Measurements from ENCODE around the gene DNAH10.
A peak's percentile ranks its signal among the peaks of the same experiment; 100 is the strongest.

Gene DNAH10

DNA sequence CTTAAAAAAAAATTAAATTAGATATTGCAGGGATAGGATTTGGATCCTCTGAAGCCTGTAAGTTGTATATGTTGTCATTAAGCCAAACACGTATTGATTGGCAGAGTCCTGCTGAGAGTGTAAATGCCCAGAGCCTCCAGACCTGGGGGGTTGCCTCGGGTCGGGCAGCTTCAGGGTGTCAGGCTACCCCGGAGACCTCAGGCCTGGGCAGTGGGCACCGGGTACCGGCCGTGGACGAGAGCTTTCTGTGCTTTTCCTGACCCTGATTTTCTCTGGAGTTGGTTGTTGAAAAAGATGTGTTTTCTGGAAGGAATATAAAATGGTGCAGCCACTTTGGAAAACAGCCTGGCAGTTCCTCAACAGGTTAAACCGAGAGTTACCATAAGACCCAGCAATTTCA is 96.1 kb downstream of the DNAH10 start:
- no peak for DNase-seq
- intact Hi-C loops (cut with DNase I), result no loop called here

DNA sequence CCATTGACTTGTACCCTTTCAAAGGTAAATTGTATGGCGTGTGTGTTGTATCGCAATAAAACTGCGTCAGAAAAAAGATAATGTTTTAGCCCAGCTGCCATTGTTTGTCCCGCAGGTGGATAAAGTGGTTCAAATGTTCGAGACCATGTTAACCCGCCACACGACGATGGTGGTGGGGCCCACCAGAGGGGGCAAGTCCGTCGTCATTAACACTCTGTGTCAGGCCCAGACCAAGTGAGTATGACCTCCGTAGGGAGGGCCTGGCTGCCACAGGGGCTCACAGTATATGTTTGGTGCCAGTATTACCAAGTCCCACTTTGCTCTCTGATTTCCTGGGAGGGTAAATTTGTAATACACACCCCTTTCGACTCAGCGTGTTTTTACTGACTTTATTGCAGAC is 96.9 kb downstream of the DNAH10 start:
- intact Hi-C loops (cut with DNase I), result no loop called here
- no peak for DNase-seq

DNA sequence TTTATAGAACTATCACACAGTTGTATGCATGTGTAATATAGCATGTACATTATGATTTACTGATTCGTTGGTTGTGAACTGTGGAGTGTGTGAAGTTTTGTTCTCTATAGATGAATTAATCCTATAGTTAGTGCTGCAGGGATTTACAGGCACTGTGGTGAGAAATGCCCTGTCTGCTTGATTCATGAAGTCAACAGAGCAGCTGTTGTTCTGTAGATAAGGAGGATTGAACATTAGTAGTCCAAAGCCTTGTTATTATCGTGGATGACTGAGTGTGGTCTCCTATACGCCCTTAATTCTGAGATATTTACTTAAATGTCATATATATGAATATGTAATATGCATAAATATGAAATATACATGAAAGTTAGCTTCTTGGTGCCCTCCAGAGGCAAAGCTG is 98.3 kb downstream of the DNAH10 start:
- intact Hi-C loops (cut with DNase I), result no loop called here
- DNase-seq, result peak in 1 of 42 donors; percentile 18

DNA sequence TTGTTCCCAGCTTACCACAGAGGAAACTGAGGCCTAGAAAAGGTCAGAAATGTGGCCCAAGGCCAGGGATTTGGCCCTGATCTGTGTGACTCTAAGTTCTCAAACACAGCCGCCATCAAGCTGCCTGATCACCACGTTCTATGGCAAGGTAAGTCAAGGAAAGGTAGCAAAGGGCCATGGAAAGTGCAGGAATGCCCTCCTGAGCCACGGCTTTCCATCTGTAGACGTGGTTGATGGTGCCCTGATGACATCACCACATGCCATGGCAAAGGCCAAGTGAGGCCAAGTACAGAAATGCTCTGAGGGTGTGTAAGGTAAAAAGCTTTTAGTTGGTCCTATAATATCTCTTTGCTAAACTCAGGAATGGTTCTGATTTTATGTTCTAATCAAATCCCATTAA is 99.3 kb downstream of the DNAH10 start:
- no peak for DNase-seq
- intact Hi-C loops (cut with DNase I), result no loop called here

DNA sequence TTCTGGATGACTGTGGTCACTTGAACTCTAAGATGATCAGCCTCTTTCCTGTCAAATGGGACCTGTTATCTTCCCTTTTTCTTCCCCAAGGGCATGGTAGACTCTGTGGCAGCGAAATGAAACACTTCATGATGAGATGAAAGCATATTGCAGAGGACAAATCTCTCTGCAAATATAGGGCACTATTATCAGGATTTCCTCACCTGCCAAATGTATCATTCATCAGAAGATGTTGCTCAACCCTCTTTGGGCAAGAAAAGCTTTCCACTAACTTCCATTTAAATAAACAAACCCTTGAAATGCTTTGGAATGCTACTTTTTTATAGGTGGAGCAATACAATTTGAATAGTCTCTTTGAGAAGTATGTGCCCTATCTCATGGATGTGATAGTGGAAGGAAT is 105.0 kb downstream of the DNAH10 start:
- intact Hi-C loops (cut with DNase I), result no loop called here
- no peak for DNase-seq

DNA sequence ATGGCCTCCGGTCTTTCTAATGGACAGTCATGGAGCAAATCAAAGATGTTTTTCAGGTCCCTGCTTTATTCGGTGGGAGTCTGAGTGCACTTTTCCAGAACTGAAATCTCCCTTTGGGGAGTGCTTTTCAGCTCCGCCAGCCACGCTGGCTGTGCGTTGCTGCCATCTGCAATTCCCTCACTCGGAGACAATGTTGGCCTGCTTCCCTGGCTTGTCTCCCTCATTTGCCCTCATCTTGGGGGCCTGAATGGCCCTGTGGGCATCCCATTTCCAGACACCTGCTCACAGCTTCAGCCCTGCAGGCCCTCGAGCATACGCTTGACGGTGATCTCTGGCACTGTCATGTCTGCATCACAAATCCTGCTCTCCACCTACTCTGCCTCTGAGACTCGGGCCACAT is 106.7 kb downstream of the DNAH10 start:
- intact Hi-C loops (cut with DNase I), result no loop called here
- peak in 14 of 42 donors; percentile 7 to 50 (median 25) for DNase-seq

DNA sequence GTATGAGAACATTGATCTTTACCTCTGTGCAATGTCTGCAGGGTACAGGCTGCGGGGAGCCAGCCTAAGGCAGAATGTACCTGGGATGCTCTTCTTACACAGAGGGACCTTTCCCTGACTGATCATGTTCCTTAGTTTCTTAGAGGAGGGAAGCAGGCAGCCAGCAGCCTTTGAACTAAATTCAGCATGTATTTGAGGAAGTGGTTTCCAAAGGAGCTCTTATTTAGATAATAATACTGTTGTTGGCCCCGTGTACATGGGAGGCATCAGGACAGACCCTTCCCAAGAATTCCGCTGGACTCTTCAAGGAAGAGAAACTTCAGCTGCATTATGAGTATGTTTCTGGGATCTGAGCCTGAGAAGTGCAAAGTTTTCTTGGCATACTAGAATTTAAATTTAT is 111.7 kb downstream of the DNAH10 start:
- no peak for DNase-seq
- intact Hi-C loops (cut with DNase I), result no loop called here

DNA sequence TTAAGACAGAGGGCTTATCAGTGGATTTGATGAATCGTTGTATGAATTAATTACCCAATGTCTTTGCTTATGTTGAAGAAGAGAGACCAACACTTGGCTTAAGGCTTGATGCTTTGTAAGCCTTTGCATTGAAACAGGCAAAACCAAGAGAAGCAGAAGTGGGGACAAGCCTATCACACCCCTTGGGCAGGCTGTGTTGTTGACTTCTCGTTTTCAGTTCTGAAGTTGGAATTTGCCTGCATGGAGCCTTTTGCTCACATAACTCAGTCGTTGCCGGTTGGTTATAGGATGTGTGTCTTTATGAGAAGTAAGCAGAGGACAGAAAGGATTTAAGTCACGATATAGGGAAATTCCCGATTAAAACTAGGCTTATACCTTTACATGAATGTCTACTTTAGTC is 115.9 kb downstream of the DNAH10 start:
- DNase-seq, result no peak
- intact Hi-C loops (cut with DNase I), result no loop called here

DNA sequence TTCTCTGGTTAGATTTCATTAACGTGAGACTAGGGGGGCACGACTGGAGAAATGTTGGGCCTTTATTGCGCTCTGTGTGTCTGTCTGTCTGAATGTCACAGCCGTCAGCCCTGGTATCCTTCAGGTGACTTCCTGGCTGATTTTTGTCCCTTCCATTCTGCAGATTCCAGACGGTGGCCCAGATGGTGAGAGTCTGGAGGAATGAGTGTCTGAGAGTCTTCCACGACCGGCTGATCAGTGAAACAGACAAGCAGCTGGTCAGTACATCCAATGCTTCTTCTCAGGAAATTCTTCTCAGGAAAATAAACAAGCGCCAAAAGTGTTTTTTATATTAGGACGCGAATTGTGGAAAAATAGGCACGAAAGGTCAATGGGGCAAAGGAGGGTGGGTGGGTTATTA is 117.0 kb downstream of the DNAH10 start:
- intact Hi-C loops (cut with DNase I), result no loop called here
- DNase-seq, result peak in 1 of 42 donors; percentile 2

DNA sequence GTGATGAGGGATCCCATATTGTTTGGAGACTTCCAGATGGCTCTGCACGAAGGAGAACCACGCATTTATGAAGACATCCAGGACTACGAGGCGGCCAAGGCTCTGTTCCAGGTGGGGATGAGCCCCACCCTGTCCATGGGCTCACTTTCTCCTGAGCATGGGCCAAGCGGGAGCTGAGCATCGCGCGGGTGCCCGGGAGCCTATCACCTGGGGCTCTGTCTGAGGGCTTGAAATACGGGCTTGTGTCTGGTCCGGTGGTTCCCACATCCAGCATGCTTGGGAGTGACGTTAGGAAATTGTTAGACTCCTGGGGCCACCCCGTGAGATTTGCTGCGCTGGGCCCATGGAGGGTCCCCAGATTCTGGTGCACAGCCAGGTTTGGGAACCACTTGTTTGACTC is 117.6 kb downstream of the DNAH10 start:
- DNase-seq, result peak in 1 of 42 donors; percentile 15

DNA sequence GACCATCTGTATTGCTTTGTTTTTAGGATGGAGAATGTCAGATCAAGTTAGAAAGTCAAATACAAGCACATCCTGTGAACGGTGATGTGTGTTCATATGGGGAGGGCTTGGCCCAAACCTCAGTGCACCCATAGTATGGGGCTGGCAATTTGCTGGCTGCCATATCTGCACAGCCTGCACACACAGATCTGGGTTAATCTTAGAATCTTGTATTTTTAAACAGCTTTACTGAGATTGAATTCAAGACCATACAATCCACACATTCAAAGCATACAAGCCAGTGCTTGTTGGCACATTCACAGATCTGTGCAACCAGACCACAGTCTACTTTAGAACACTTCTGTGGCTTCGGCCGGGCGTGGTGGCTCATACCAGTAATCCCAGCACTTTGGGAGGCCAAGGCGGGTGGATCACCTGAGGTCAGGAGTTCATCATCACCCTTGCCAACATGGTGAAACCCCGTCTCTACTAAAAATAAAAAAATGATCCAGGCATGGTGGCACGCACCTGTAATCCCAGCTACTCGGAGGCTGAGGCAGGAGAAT is 120.1 kb downstream of the DNAH10 start:
- intact Hi-C loops (cut with DNase I), result no loop called here

More for the DNA sequence above, 117.6 kb downstream of the DNAH10 start:
- intact Hi-C loops (cut with DNase I), result no loop called here

DNA sequence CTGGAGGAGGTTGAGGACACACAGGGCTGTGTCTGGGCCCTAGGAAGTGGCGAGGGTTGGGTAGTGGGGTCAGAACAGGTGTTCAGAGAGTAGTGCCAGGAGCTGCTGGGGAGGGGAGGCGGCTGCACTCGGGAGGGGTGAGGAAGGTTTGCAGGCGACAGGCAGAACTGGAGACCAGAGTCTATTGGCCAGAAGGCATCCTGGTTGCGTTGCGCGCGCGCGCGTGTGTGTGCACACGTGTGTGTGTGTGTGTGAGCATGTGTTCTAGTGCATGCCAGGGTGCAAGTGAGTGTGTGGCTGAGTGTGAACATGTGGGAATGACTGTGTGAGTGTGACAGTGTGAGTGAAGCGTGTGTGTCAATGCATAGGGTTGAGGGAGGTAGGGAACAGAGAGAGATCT is 124.2 kb downstream of the DNAH10 start:
- DNase-seq, result peak in 1 of 42 donors; percentile 22
- intact Hi-C loops (cut with DNase I), result no loop called here

More for the DNA sequence above, 120.1 kb downstream of the DNAH10 start:
- peak in 1 of 42 donors; percentile 19 for DNase-seq

DNA sequence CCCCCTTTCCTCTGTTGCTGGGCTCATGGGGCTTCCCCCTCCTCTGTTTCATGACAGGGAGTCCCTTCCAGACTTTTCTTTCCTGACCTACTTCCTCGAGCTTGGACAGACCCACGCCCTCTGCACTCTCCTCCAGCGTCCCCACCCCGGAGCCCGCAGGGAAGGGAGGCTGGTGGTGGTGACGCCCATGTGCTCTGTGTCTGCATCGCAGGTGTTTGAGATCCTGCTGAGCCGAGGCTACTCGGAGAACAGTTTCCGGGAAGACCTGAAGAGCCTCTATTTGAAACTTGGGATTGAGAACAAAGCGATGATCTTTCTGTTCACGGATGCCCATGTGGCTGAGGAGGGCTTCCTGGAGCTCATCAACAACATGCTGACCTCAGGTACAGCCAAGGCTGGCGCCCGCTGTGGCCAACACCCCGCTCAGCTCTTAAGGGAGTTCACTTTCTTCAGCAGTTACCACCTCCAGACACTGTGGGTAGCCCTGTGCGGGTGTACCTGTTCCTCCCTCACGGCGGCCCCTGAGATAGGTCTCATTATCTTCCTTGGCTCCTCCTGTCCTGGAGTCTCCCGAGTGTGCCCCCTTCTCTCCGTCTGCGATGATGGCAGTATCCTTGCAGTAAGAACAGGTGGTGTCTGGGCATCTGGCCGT is 125.0 kb downstream of the DNAH10 start:
- intact Hi-C loops (cut with DNase I), result no loop called here
- DNase-seq, result peak in 2 of 42 donors; percentile 28 to 33

DNA sequence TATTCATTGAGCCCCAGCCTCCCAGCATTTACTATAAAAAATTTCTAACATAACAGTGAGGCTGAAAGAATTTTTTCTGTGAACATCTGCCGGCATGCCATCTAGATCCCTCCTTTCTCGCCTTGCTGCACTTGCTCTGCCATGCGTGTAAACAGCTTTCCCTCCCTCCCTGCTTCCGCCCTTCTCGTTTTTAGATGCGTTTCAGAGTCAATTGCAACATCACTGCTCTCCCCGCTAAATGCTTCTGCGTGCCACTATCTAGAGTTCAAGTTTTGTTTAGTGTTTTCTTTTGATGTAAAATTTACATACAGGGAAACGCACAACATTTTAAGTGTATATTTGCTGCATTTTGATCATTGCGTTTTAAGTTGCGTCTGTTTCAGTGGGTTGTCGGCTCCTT is 126.9 kb downstream of the DNAH10 start:
- peak in 1 of 42 donors; percentile 3 for DNase-seq
- intact Hi-C loops (cut with DNase I), result no loop called here

DNA sequence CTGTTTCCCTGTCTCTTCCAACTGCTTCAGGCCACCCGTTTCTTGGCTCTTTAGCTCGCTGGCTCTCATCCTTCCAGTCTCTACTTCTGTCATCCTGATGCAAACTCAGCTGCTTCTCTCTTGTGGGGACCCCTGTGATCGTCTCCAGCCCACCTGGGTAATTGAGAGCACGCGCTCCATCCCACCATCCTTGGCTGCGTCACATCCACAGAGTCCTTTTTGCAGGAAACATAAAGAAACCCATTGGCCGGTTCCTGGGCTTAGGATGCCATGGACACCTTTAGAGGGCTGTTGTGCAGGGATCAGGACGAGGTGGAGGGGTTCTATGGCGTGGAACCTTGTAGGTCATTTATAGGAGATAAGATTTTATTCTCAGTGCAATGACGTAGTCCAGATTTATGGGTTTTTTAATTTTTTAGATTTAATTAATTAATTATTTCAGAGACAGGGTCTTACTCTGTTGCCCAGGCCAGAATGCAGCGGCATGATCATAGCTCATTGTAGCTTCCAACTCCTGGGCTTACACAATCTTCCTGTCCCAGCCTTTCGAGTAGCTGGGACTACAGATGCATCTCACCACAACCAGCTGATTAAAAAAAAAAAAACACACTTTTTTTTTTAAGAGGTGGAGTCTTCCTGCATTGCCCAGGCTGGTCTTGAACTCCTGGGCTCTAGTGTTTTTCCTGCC is 127.9 kb downstream of the DNAH10 start:
- DNase-seq, result peak in 1 of 42 donors; percentile 15
- intact Hi-C loops (cut with DNase I), result no loop called here

DNA sequence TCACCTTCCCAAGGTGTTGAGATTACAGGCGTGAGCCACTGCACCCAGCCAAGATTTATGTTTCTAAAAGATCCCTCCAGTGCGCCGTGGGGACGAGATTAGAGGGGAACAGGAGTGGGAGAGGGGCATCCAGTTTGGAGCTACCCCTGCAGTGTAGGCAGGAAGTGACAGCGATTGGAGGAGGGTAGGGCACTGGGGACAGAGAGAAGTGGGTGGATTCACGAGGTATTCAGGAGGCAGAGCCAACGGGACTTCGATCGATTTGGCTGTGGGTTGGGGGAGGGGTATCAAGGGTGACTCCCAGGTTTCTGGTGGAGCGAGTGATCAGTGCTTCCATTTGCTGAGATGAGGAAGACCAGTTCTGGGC is 128.4 kb downstream of the DNAH10 start:
- no peak for DNase-seq
- intact Hi-C loops (cut with DNase I), result no loop called here

DNA sequence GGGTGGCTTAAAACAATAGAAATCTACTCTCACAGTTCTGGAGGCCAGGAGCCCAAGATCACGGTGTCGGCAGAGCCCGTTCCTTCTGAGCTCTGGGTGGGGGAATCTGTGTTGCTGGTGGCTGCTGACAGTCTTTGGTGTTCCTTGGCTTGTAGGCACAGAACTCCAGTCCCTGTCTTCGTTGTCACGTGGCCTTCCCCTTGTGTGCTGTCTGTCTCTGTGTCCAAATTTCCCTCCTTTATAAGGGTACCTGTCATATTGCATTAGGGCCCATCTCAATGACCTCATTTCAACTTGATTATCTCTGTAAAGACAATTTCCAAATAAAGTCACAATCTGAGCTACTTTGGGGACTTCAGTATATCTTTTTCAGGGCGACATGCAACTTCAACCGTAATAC is 128.9 kb downstream of the DNAH10 start:
- peak in 1 of 42 donors; percentile 34 for DNase-seq
- intact Hi-C loops (cut with DNase I), result no loop called here

DNA sequence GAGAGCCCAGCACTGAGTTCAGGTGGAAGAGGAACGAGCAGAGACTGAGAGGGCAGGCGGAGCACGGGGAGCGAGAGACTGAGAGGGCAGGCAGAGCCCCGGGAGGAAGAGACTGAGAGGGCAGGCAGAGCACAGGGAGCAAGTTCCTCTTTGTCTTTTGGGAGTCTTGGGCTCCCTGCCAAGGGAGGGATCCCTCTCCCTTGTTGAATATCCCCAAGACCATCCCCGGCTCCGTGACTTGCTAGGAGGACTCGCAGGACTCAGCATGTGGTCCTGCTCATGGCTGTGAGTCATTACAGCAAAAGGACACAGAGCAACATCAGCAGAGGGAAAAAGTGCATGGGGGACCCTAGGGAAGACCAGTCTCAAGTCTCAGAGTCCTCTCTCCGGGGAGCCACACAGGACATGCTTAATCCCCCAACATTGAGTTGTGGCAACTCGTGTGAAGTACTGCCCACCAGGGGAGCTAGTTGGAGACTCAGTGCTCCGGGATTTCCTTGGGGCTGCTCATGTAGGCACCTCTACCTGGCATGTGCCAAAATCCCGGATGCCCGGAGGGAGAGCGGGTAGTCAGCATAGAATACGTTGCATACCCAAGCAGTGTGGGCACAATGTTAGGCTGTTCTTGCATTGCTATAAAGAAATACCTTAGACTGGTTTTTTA is 129.5 kb downstream of the DNAH10 start:
- intact Hi-C loops (cut with DNase I), result no loop called here
- peak in 1 of 42 donors; percentile 30 for DNase-seq

DNA sequence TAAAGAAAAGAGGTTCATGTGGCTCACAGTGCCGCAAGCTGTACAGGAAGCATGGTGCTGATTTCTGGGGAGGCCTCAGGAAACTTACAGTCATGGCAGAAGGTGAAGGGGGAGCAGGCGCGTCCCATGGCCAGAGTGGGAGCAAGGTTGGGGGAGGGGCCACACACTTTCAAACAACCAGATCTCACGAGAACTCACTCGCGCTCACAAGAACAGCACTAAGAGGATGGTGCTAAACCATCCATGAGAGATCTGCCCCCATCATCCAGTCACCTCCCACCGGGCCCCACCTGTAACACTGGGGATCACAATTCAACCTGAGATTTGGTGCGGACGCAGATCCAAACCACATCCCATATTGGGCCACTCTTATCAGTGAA is 130.1 kb downstream of the DNAH10 start:
- no peak for DNase-seq
- intact Hi-C loops (cut with DNase I), result no loop called here

DNA sequence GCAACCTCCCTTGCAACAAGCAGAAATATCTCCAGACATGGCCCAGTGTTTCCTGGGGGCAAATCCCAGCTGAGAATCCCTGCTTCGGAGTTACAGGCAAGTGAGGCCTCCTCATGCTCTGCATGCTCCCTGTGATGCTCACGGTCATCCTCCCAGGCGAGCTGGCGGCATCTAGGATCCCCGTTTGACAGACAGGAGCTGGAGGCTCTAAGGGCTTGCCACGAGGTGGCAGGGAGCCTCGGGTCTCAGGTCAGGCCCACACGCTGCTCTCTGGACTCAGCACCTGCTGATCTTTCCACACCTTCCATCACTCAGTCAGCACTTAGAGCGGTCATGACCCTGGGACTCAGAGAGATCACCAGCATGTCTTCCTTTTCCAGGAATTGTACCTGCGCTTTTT is 130.8 kb downstream of the DNAH10 start:
- no peak for DNase-seq
- intact Hi-C loops (cut with DNase I), result no loop called here
